HEK293 (cell line): ENCODE data around the gene CDH22.

Experiments
- CTCF ChIA-PET: fragments of 350-600 bp; formaldehyde crosslinking; extraction: SDS; loops from one replicate; lab custom pipeline; 2021; ENCODE audit warnings: antibody characterized with exemption; lab: Yijun Ruan, JAX
- POLR2A ChIA-PET: fragments of 300-600 bp; formaldehyde crosslinking; extraction: SDS; loops from one replicate; lab custom pipeline; 2020; ENCODE audit warnings: antibody characterized with exemption, inconsistent platforms; lab: Yijun Ruan, JAX
- H3K27ac ChIP-seq: fragments of 200-500 bp; sonication (Bioruptor generic); 2 replicates; pipeline ENCODE4 v1.5.1; 2014; ENCODE audit warnings: low read depth, low read length, control low read depth, inconsistent platforms; ENCODE audit errors: extremely low read depth
- H3K36me3 ChIP-seq, 2 experiments: fragments of 200-500 bp in 1 of 2; sonication (Bioruptor generic) in 1 of 2; 1 replicate in 1 of 2; 2 replicates in 1 of 2; pipeline ENCODE4 v1.5.1; 2014 to 2017; ENCODE audit warnings: inconsistent platforms in 2 of 2, low read length in 2 of 2; ENCODE audit not compliant: control insufficient read depth in 2 of 2, insufficient read depth in 1 of 2
- H3K4me1 ChIP-seq: fragments of 200-500 bp; sonication (Bioruptor generic); 2 replicates; pipeline ENCODE4 v1.5.1; 2014; ENCODE audit warnings: mild to moderate bottlenecking, low read length, inconsistent platforms; ENCODE audit not compliant: control insufficient read depth, insufficient read depth
- H3K4me3 ChIP-seq: 2 replicates; pipeline ENCODE4 v1.5.1; 2011; ENCODE audit warnings: low read depth, mild to moderate bottlenecking, control low read depth, low read length, moderate library complexity
- H3K9me3 ChIP-seq: fragments of 200-500 bp; sonication (Bioruptor generic); 2 replicates; pipeline ENCODE4 v1.5.1; 2014; ENCODE audit warnings: low read depth, low read length, inconsistent platforms; ENCODE audit not compliant: control insufficient read depth, insufficient read depth
- EGR2 ChIP-seq: fragments of 450-650 bp; formaldehyde crosslinking; IDR thresholded peaks from 2 replicates; pipeline ENCODE4 v1.5.1; 2016; ENCODE audit warnings: low read depth, missing biosample characterization, missing genetic modification characterization
- GLIS2 ChIP-seq: fragments of 450-650 bp; formaldehyde crosslinking; IDR thresholded peaks from 2 replicates; pipeline ENCODE4 v1.5.1; 2016; ENCODE audit warnings: missing biosample characterization, missing genetic modification characterization
- PRDM1 ChIP-seq: fragments of 450-650 bp; formaldehyde crosslinking; IDR thresholded peaks from 2 replicates; pipeline ENCODE4; 2016; ENCODE audit warnings: missing biosample characterization, missing genetic modification characterization
- ZBTB7A ChIP-seq: fragments of 450-650 bp; formaldehyde crosslinking; IDR thresholded peaks from 2 replicates; pipeline ENCODE4 v1.5.1; 2016; ENCODE audit warnings: low read depth, missing biosample characterization, missing genetic modification characterization
- ZFP41 ChIP-seq: fragments of 450-650 bp; formaldehyde crosslinking; IDR thresholded peaks from 2 replicates; pipeline ENCODE4 v1.5.1; 2016; ENCODE audit warnings: missing biosample characterization, missing genetic modification characterization, borderline replicate concordance
- ZNF148 ChIP-seq: fragments of 450-650 bp; formaldehyde crosslinking; IDR thresholded peaks from 2 replicates; pipeline ENCODE4 v1.5.0; 2017; ENCODE audit warnings: missing biosample characterization, missing genetic modification characterization, borderline replicate concordance
- ZNF23 ChIP-seq: fragments of 450-650 bp; formaldehyde crosslinking; IDR thresholded peaks from 2 replicates; pipeline ENCODE4 v1.5.1; 2016; ENCODE audit warnings: missing biosample characterization, missing genetic modification characterization, borderline replicate concordance
- ZNF280C ChIP-seq: fragments of 450-650 bp; formaldehyde crosslinking; IDR thresholded peaks from 2 replicates; pipeline ENCODE4 v1.5.1; 2016; ENCODE audit warnings: missing biosample characterization, missing genetic modification characterization
- ZNF302 ChIP-seq: fragments of 450-650 bp; formaldehyde crosslinking; IDR thresholded peaks from 2 replicates; pipeline ENCODE4 v1.5.1; 2016; ENCODE audit warnings: missing biosample characterization, missing genetic modification characterization, low read depth
- ZNF362 ChIP-seq: fragments of 450-650 bp; formaldehyde crosslinking; IDR thresholded peaks from 2 replicates; pipeline ENCODE4 v1.5.1; 2016; ENCODE audit warnings: missing biosample characterization, missing genetic modification characterization
- ZNF404 ChIP-seq: fragments of 450-650 bp; formaldehyde crosslinking; IDR thresholded peaks from 2 replicates; pipeline ENCODE4 v1.5.1; 2017; ENCODE audit warnings: missing biosample characterization, missing genetic modification characterization
- ZNF433 ChIP-seq: fragments of 450-650 bp; formaldehyde crosslinking; IDR thresholded peaks from 2 replicates; pipeline ENCODE4 v1.5.1; 2016; ENCODE audit warnings: missing biosample characterization, missing genetic modification characterization, low read depth
- ZNF530 ChIP-seq: fragments of 450-650 bp; formaldehyde crosslinking; IDR thresholded peaks from 2 replicates; pipeline ENCODE4 v1.5.1; 2016; ENCODE audit warnings: low read depth, missing biosample characterization, missing genetic modification characterization
- ZNF585B ChIP-seq: fragments of 450-650 bp; formaldehyde crosslinking; IDR thresholded peaks from 2 replicates; pipeline ENCODE4 v1.5.1; 2016; ENCODE audit warnings: missing biosample characterization, missing genetic modification characterization
- ZNF596 ChIP-seq: fragments of 450-650 bp; IDR thresholded peaks from 2 replicates; pipeline ENCODE4 v1.5.0; 2018; ENCODE audit warnings: missing biosample characterization, mild to moderate bottlenecking, missing genetic modification characterization, moderate library complexity
- ZNF610 ChIP-seq: fragments of 450-650 bp; formaldehyde crosslinking; IDR thresholded peaks from 2 replicates; pipeline ENCODE4 v1.5.1; 2016; ENCODE audit warnings: missing biosample characterization, missing genetic modification characterization, borderline replicate concordance
- ZNF629 ChIP-seq: fragments of 450-650 bp; formaldehyde crosslinking; IDR thresholded peaks from 2 replicates; pipeline ENCODE4 v1.5.1; 2017; ENCODE audit warnings: missing biosample characterization, missing genetic modification characterization
- ZNF645 ChIP-seq: fragments of 450-650 bp; formaldehyde crosslinking; IDR thresholded peaks from 2 replicates; pipeline ENCODE4; 2016; ENCODE audit warnings: missing biosample characterization, missing genetic modification characterization
- ZNF768 ChIP-seq: fragments of 450-650 bp; formaldehyde crosslinking; IDR thresholded peaks from 2 replicates; pipeline ENCODE4 v1.5.1; 2018; ENCODE audit warnings: missing biosample characterization, mild to moderate bottlenecking, missing genetic modification characterization

Gene CDH22

GRCh38 chr20:46228670-46229069 lies 79.6 kb downstream of the CDH22 start:
- H3K9me3 ChIP-seq: no peaks in the 10 kb centered on the region
- no peak overlapping the region for H3K27ac ChIP-seq
- POLR2A ChIA-PET: no interaction called here
- no peaks in the 10 kb centered on the region for H3K4me1 ChIP-seq
- TF ChIP-seq ZNF645 (tag by site-specific recombination): no peak
- TF ChIP-seq ZNF610 (tag by site-specific recombination): no peak
- TF ChIP-seq ZNF23: no peak
- TF ChIP-seq ZNF362 (tag by site-specific recombination): no peak
- TF ChIP-seq, all 188 proteins: peak for 0
- no peaks in the 10 kb centered on the region for H3K36me3 ChIP-seq
- H3K4me3 ChIP-seq: no peak overlapping the region
- CTCF ChIA-PET: no interaction called here

- Histone ChIP-seq H3K36me3 (no peaks in the 10 kb centered on the region), H3K4me3 (no peak overlapping the region), H3K9me3 (no peaks in the 10 kb centered on the region), H3K27ac (no peak overlapping the region), H3K4me1 (no peaks in the 10 kb centered on the region)
- ChIA-PET POLR2A (interaction anchor here (1.3 kb wide), 1 partner anchor 11 kb away, joined by 4 read pairs; no protein-coding TSS in a partner anchor), CTCF (interaction anchor here (0.6 kb wide), 1 partner anchor 23 kb away, joined by 3 read pairs; no protein-coding TSS in a partner anchor)
- TF ChIP-seq ZNF585B (no peak), ZNF596 (tag by site-specific recombination) (no peak), GLIS2 (tag by site-specific recombination) (no peak), ZFP41 (tag by site-specific recombination) (no peak), ZNF148 (no peak), ZNF433 (no peak), ZBTB7A (no peak), ZNF768 (no peak), ZNF302 (tag by site-specific recombination) (no peak), ZNF530 (tag by site-specific recombination) (no peak), ZNF404 (no peak), ZNF629 (tag by site-specific recombination) (no peak), PRDM1 (tag by site-specific recombination) (no peak), ZNF280C (tag by site-specific recombination) (no peak), EGR2 (tag by site-specific recombination) (no peak)
These were observed 81.0 kb downstream of the CDH22 start for GRCh38 chr20:46227272-46227767.
